Bone marrow (tissue), 2 donors: Measurements from ENCODE around the gene CHCHD3.
"Not testable (repeated sequence)": the region's sequence is repeated elsewhere in the genome, so short reads cannot be mapped to it uniquely, and the experiment has no call there.

Experiments
- DNase-seq, 2 donors: peaks; one replicate each; lab custom pipeline; 2025; lab: John Stamatoyannopoulos, UW

CHCHD3 gene

DNA sequence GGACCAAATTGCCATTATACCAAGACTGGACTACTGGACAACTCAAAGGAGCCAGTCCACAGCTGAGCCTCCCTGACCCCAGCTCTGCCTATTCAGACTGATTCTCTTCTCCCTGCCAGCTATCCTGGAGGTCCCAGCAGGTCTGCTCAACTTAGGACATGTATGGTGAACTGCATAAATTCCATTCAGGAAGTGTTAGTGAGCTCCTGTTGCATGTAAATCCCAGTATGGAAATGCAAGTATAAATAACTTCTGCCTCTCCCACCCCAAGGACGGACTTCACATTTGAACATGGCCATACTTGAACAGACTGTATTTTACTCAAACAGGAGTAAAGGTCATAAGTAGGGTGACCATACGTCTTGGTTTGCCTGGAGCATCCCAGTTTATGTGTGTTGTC lies 128.4 kb downstream of the CHCHD3 start:
- DNase-seq, result no peak

DNA sequence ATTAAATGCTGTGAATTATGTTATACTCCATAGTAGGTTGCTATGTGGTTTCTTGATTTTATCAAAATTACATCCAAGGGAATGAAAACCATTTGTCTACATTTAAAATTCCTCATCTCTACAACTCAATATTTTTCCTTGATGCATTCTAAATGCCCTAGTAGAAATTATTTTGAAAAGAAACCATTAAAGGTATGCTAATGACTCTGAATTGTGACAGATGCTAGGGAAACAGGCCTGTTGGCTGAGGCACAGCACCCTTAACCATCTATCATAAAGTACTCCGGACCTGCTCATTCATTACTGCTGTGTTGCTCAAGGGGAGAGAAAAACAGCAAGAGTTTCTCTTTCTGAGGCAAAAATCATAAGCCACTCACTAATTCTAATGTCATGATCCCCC lies 131.2 kb downstream of the CHCHD3 start:
- no peak for DNase-seq

DNA sequence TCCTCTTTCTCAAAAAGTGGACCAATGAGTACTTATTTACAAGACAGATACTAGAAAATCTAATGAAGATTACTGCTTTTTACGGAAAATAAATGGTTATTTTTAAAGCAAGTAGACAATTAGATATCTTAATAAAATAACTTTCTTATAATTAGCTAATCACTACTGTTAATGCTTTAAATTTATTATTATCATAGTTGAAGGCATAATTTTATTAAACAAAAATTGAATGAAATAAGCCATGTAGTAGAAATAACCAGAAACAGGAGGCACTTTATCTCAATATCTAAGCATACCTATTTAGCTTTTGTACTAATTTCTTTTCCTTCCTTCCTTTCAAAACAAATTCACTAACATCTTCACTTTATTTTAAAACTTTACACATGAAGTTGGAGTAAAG lies 134.9 kb downstream of the CHCHD3 start:
- DNase-seq, result no peak

DNA sequence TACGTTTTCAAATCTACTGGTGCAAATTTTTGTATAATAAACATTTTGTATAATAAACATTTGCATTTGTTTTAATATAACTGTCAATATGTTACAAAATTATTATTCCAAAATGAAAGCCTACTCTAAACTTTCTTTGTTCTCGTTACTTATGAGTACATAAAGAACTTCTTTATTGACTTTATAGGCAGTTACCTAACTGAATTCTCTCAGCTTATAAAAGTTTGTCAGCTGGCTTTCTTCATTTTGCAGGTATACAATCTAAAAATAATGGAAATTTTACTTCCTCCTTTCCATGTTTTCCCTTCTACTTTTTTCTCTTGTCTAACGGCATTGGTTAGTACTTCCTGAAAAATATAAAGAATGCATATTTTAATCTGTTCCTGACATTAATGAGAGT lies 137.1 kb downstream of the CHCHD3 start:
- DNase-seq, result no peak

DNA sequence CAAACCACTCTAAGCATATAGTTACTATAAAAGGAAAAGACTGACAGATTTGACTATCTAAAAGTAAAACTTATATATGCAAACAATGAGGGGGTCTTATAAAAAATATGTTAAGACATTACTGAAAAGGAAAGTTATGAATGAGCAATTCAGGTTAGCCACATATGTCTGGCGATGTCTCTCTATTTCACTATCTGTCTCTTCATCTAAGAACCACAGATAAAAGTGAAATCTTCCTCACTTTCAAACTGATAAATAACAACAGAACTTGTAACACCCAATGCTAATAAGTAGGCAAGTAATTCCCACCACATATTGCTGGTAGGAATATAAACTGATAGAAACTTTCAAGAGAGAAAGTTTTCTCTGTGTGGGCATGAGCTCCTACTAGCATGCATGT lies 138.2 kb downstream of the CHCHD3 start:
- DNase-seq, result no peak

DNA sequence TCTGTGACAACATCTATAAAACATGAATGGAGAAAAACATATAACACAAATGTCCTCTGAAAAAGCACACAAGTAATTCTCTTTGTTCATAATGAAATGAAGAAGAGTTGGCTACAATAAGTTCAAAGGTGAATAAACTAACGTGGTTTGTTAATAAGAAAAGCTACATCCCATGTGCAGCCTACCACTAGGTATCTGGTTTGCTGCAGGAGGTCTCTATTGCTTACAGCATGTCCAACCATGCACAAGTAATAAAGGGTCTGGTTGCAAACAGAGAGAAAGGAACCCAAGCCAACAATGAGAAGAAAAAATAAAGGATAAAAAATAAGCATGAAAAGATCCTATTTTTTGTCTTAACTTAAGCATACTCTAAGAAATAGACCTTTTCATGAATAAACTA lies 139.2 kb downstream of the CHCHD3 start:
- DNase-seq, result no peak

DNA sequence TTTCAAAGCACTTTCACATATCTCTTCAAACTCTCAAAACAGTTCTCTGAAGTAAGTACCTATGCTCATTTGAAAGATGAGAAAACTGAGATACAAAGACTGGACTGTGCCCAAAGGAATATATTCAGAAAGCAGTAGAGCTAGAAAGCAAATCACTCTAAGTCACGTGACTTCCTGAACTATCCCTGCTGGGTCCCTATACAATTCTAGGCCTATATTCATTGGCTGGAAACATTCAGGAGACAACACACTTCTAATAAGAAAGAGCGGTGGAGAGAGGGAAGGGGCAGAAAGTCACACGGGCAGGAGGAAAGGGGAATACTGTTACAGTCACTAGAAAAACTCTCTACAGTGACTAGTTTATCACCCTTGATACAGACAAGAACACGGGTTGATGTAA lies 140.0 kb downstream of the CHCHD3 start:
- no peak for DNase-seq

DNA sequence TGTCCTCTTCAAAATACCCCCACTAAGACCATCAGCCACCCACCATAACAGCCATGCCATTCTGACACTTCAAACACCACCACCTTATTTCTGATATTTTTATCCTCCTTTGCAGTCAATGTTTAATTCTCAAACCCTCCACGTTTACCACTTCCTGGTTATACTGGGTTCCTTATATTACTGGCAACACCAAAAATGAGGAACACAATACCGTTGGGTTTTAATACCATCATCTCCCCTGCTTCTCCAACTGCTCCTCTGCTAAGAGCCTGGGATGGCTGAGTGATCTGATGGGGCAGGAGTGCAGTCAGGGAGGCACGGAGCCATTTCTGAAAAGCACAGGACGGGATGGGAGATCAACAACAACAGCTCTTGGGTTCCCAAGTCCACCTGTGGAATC lies 140.5 kb downstream of the CHCHD3 start:
- DNase-seq, result no peak

DNA sequence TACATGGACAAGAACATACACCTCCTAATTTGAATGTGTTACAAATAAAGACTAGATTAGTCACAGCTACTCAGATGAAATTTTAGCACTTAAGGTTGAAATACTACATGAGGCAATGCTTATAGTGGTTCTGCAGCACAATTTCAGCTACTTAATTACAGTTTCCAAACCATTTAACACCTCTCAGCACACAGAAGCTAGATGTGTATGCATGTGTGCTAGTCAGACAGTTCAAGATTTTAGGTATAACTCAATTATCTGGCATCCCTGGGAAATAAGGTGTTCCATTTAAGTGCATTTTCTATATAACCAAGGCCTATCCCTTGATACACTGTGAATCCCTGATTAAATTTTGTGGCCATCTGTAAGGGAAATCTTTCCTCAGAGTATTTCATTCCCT lies 141.8 kb downstream of the CHCHD3 start:
- no peak for DNase-seq

DNA sequence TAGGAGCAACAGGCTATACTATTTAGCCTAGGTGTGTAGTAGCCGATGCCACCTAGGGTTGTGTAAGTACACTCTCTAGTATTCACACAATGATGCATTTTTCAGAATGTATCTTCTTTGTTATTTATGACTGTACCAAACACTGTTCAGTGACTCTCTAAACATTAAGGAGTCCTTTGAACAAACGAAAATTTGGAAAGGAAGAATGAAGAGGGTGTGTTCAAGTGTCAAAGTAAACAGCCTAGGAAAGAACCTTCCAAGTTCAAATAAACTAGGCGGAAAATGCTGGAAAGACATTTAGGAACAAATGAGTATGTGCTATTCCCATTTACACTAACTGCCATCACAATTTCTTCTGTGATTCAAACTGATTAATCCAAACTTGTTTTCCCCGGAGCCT lies 142.4 kb downstream of the CHCHD3 start:
- DNase-seq, result no peak

DNA sequence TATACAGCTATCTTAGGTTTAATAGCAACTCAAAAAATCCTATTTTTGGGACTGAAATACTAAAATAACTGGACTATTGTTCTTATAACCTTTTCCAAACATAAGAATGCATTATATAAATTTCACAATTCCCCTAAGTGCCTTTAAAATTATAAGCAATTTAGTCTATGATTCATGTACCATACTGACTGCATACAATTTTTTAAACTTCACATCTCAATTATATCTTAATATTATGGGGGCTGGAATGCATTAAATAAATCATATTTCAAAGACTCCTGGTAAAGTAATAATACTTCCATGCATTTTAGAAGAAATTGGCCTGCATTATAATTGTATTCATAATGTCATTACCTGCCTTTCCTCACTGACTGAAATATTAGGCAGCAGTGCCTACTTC lies 144.6 kb downstream of the CHCHD3 start:
- DNase-seq, result no peak

DNA sequence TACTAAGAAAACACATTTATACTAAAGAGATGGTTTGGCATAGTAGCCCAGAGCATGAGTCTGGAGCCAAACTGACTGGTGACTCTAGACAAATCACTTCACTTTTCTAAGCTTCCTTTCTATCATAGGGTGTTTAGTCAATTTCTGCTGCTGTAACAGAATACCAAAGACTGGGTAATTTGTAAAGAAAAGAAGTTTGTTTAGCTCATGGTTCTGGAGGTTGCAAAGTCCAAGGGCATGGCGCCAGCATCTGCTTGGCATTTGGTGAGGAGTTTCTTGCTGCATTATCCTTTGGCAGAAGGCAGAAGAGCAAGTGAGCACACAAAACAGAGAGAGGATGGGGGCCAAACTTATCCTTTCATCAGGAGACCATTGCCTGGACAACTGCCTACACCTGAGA lies 146.3 kb downstream of the CHCHD3 start:
- no peak for DNase-seq

DNA sequence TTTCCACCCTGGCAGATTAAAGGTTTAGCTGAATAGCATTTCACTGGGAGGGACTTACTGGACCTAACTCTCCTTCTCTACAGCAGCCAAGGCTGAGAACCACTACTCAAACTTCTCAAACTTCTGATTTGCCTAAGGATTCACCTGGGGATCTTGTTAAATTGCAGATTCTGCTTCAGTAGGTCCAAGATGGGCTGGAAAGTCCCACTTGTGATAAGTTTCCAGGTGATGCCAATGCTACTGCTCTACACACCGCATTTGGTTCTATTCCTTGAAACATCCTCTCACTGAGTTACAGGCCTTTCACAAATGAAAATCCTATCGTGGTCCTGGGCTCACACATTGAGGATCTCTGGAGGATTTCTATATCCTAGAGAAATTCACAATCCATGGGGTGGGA lies 147.9 kb downstream of the CHCHD3 start:
- no peak for DNase-seq

DNA sequence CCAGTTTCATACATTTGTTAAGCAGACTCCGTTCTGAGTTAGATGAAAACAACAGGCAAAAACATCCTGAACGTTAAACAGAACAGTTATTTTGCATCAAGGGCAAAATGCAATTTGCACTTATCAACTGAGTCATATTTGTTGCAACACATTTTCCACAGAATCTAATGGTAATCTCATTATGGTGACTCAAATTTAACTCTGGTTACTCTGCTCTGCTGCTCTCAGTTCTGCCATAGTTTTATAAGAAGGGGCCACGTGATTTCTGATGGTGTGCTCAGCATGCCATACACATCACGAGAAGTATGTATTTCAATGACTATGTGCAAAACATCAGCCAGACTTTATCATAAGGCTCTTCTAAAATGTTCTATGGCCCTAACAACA lies 148.8 kb downstream of the CHCHD3 start:
- DNase-seq, result no peak

DNA sequence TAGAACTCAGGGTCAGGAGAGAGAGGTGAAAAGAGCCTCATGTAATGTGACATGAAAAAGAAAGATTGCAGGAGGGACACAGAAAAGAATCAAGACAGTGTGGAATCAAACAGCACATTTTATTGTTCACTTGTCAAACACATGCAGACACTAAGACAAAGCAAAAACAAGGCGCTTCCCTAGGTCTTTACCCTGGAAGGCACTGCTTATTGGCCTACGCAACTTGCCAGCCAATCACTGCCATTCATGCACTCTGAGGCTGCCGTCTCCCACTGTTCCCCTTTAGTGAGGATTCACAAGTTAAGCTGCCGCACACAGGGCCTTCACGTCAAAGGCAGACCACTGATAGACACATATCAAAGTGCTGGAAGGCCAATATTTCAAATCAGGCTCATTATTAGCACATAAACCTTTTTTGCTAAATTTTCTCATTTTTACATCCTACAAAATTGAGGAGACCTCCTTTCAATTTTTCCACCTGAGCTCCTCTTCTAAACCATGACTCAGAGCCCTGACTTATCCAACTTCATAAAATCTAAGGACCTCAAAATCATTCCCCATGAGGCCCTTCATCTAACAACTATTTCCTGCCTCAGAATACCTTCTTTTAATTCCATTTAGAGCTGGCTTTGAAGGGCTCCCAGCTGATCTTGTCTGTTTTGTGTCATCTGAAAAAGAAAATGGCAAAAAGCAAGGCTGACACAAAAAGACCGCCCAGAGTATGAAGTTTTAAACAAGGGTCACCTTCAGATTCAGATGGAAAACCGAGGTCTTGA lies 149.4 kb downstream of the CHCHD3 start:
- DNase-seq, result no peak

DNA sequence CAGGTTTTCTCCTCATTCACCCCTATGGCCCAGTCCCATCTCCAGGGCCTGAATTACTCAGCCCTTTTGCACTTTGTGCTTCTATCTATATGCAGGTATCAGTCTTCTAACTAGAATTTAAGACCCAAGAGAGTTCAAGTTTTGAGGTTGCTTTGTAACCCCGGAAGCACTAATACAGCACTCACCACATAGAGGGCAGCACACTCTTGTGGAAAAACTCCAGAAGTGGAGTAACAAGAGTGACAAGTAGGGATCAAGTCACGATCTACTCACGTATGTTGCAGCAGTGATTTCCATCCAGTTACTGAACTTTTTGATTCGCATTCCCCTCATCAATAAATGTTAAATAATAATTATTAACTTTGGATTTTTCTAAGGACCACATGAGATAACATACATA lies 151.0 kb downstream of the CHCHD3 start:
- no peak for DNase-seq

DNA sequence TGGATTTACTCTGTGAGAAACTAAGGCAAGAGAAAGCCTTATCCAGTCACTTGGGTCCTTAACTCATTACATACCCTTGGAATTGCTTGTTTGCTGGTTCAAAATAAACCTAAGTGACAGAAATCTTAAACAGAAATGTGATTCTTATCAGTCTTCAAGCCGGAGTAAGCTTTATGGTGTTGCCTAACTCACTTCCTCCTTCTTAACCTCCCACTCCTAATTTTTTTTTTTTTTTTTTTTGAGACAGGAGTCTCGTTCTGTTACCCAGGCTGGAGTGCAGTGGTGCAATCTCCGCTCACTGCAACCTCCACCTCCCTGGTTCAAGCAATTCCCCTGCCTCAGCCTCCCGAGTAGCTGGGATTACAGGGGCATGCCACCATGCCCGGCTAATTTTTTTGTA lies 151.9 kb downstream of the CHCHD3 start:
- peak in 1 of 2 donors; percentile 62 for DNase-seq

DNA sequence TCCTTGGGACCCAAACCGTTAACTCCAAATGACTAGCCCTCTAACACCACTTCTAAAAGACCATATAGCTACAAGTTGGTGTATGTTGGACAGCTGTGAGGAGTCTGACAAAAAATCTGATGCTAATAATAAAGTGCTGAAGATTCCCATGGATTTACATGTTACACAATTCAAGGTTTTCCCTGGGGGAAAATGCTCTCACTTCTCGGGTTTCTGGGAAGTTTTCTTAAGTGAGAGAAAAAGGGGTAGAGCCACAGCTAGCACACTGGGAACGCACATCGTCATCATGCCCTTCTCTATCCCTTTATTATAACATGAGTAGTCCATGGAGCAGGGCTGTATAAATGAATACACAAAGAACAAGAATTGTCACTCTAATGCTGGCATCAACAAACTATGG lies 162.1 kb downstream of the CHCHD3 start:
- DNase-seq, result no peak

DNA sequence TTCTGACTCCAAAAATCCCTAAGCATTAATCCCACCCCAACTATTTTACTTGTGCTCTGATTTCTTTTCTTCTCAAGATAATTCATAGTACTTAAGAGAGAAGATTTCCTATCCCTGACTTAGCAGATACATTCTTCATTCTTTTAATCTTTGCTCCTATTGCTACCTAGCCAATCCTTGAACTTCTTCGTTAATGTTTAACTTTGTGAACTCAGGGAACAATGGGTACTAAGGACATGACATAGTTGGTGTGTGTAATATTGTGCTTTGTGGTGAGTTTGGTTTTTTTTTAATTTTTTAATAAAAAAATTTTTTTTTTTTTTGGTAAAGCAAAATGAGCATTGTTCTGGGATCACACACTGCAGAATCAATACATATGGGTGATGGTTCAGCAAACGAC lies 166.2 kb downstream of the CHCHD3 start:
- DNase-seq, result no peak

DNA sequence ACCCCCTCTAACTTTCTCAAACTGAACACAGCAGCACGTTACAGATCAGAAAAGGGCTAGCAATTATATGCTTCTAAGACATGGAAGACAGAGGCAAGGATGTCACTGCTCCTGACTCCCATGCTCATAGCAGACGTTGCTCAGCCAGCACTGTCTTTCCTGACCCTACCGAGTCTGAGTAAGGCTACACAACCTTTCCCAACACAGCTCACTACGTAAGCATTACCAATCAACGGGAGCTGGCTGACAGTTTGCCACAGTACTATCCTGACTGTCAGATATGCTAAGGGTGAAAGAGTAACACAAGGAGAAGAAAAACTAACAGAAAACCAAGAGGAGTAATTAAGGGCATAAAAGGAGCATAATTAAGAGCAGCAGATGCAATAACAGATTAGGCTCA lies 171.2 kb downstream of the CHCHD3 start:
- no peak for DNase-seq

DNA sequence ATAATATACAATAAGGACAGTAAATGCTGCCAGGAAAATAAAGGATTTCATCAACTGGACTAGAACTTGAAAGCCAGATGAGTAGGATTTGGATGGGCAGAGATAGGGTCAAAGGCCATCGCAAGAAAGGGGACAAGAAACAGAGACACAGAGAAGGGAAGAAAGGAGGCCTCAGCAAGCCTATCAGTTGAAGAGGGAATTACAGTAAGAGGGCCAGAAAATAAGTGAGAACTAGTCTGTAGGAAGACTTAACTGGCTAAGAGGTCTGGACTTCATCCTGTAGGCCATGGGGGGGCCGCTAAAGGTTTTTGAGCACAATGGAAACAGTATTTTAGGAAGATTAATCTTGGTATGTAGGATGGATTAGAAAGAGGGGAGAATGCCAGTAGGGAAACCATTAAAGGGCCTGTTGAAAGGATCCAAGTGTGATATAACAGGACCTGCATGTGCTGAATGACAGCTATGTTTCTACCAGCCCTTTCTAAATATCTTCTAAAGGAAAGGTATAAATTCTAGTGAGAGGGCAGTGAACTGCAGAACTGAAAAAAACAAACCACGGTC lies 174.4 kb downstream of the CHCHD3 start:
- no peak for DNase-seq

DNA sequence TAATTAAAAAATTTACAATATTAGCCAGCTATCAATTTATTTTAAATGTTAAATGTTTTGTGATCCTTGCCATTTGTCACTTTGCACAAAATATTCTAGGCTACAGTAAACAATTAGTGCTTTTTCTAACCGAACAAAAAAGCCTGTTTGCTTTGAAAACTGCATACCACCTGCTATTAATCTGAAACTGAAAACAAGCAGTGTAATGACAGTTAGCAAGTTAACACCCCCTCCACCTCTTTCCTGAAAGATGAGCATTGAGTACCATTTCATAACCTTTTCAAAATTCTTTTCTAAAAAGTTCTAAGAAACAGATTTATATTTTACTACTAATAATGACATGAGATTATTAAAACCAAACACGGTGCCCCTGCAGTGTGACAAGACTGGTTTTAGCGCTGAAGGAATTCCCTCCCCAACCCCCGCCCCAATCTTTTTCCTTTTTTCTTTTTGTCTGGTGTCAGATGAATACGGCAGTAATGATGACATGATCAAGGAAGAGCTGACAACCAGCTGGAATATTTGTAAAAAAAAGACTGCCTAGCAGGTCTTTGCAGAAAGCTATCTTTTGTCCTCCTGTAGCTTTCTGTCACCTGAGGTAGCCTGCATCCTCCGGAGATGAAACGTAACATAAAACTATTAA lies 175.6 kb downstream of the CHCHD3 start:
- DNase-seq, result no peak

DNA sequence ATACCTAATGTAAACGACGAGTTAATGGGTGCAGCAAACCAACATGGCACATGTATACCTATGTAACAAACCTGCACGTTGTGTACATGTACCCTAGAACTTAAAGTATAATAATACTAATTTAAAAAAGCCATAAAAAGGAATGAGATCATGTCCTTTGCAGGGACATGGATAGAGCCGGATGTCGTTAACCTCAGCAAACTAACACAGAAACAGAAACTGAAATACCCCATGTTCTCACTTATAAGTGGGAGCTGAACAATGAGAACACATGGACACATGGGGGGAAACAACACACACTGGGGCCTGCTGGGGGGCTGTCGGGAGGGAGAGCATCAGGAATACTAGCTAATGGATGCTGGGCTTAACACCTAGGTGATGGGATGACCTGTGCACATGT lies 176.8 kb downstream of the CHCHD3 start:
- not testable (repeated sequence) for DNase-seq

DNA sequence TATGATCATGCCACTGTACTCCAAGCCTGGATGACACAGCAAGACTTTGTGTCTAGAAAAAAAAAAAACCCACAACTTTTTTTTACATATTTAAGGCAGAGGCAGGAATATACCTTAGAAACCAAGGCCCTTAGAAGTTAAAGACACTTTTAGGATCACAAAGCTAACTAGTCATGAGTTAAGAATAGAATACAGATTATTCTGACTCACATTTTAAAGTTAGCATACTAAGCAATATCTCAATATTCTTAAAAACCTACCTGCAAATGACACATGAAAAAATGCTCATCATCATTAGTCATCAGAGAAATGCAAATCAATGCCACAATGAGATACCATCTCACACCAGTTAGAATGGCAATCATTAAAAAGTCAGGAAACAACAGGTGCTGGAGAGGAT lies 177.7 kb downstream of the CHCHD3 start:
- DNase-seq, result no peak
